Suprapubic skin (tissue), 3 donors: Measurements from ENCODE around the gene DNAJB12.

Experiments used
- EP300 ChIP-seq: sonication (generic); formaldehyde crosslinking; IDR thresholded peaks from one replicate; pipeline ENCODE4 v1.6.1; 2017; ENCODE audit warnings: antibody characterized with exemption
- POLR2A ChIP-seq, 2 donors: fragments of 450-650 bp; IDR thresholded peaks; one replicate each; pipeline ENCODE4 v1.6.1; 2017; ENCODE audit warnings: antibody characterized with exemption in 2 of 2, mild to moderate bottlenecking in 2 of 2, moderate library complexity in 2 of 2
- TF ChIP-seq, protein P1 (sequence below), 2 donors: fragments of 200-600 bp in 1 of 2; fragments of 450-650 bp in 1 of 2; sonication (generic) in 1 of 2; IDR thresholded peaks; one replicate each; pipeline ENCODE4 v1.5.1; 2016 to 2019; ENCODE audit warnings: antibody characterized with exemption in 2 of 2, mild to moderate bottlenecking in 1 of 2, moderate library complexity in 1 of 2

DNA sequence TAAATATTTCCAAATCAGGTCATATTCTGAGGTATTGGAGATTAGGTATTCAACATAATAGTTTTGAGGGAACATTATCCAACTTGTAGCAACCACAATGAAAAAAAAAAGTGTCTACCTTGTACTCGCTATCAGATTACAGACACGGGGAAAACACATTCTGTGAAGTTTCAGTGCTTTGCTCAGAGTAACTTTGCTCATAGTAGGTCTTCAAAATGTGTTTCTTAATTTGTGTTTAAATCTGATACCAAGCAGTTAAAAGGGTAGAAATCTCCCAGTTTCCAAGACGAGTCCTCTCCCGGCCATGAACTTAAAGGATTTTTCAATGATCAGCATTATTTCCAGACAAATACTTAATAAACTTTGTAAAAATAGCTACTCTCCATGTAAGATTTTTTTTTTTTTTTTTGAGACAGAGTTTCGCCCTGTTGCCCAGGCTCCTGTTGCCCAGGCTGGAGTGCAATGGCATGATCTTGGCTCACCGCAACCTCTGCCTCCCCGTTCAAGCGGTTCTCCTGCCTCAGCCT, 41.8 kb downstream of the DNAJB12 start:
- TF ChIP-seq EP300 (no peak), POLR2A (IDR thresholded peaks at IDR 0.05) (no peak)
- TF ChIP-seq, protein P1, sequence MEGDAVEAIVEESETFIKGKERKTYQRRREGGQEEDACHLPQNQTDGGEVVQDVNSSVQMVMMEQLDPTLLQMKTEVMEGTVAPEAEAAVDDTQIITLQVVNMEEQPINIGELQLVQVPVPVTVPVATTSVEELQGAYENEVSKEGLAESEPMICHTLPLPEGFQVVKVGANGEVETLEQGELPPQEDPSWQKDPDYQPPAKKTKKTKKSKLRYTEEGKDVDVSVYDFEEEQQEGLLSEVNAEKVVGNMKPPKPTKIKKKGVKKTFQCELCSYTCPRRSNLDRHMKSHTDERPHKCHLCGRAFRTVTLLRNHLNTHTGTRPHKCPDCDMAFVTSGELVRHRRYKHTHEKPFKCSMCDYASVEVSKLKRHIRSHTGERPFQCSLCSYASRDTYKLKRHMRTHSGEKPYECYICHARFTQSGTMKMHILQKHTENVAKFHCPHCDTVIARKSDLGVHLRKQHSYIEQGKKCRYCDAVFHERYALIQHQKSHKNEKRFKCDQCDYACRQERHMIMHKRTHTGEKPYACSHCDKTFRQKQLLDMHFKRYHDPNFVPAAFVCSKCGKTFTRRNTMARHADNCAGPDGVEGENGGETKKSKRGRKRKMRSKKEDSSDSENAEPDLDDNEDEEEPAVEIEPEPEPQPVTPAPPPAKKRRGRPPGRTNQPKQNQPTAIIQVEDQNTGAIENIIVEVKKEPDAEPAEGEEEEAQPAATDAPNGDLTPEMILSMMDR (IDR thresholded peaks at IDR 0.05) = no peak
